HepG2 (cell line): ENCODE data around the gene KMT2B. TPM values are rescaled to one million over a fixed set of nuclear protein-coding genes. Genes with fewer than 3 reads are reported as not detected.

Experiments
- CEBPG ChIP-seq: IDR thresholded peaks from 2 replicates; pipeline ENCODE4 v1.6.1; 2016
- FOXA3 ChIP-seq: IDR thresholded peaks from 2 replicates; pipeline ENCODE4 v1.6.1; 2016; ENCODE audit warnings: missing genetic modification reagents, missing compliant biosample characterization
- MAZ ChIP-seq, 2 experiments: sonication (generic) in 1 of 2; formaldehyde crosslinking in 1 of 2; IDR thresholded peaks; 2 replicates each; pipeline versions ENCODE4 v1.5.0 to v1.6.1; 2012 to 2020; ENCODE audit warnings: low read depth in 2 of 2, mild to moderate bottlenecking in 2 of 2, borderline replicate concordance in 1 of 2, improper control_type of control experiment in 1 of 2, low read length in 1 of 2, missing genetic modification reagents in 1 of 2, moderate library complexity in 1 of 2
- MIXL1 ChIP-seq: IDR thresholded peaks from 2 replicates; pipeline ENCODE4 v1.6.1; 2016
- MYNN ChIP-seq: sonication (generic); formaldehyde crosslinking; IDR thresholded peaks from 2 replicates; pipeline ENCODE4 v1.4.0; 2020; ENCODE audit warnings: mild to moderate bottlenecking, low read depth, missing genetic modification reagents
- NFRKB ChIP-seq: fragments of 450-650 bp; IDR thresholded peaks from 2 replicates; pipeline ENCODE4 v1.6.1; 2017
- RCOR2 ChIP-seq: IDR thresholded peaks from 2 replicates; pipeline ENCODE4 v1.6.1; 2016; ENCODE audit warnings: missing biosample characterization, missing genetic modification reagents
- SCMH1 ChIP-seq: sonication (generic); formaldehyde crosslinking; IDR thresholded peaks from 2 replicates; pipeline ENCODE4 v1.9.0; 2021; ENCODE audit warnings: missing genetic modification reagents, mild to moderate bottlenecking, borderline replicate concordance
- SRF ChIP-seq: IDR thresholded peaks from 2 replicates; pipeline ENCODE4 v1.6.1; 2011; ENCODE audit warnings: mild to moderate bottlenecking, low read depth, low read length, moderate library complexity
- ZBTB49 ChIP-seq: sonication (generic); formaldehyde crosslinking; IDR thresholded peaks from 2 replicates; pipeline ENCODE4 v1.4.0; 2020; ENCODE audit warnings: missing genetic modification reagents, borderline replicate concordance
- ZNF383 ChIP-seq: sonication (generic); formaldehyde crosslinking; IDR thresholded peaks from 2 replicates; pipeline ENCODE4 v1.4.0; 2020; ENCODE audit warnings: missing genetic modification reagents, mild to moderate bottlenecking, borderline replicate concordance
- ZNF407 ChIP-seq: sonication (generic); formaldehyde crosslinking; IDR thresholded peaks from one replicate; pipeline ENCODE4 v1.5.1; 2020; ENCODE audit warnings: mild to moderate bottlenecking, missing genetic modification reagents; ENCODE audit errors: not compliant biosample characterization
- ZNF570 ChIP-seq: sonication (generic); formaldehyde crosslinking; IDR thresholded peaks from 2 replicates; pipeline ENCODE4 v1.4.0; 2020; ENCODE audit warnings: mild to moderate bottlenecking, missing genetic modification reagents, borderline replicate concordance
- polyA plus RNA-seq, 8 experiments: library from polyadenylated mRNA; depleted of rRNA in 3 of 8; stranded (reverse) in 7 of 8; unstranded in 1 of 8; fragments of >200 nt; fragmentation: Illumina TruSeq in 4 of 8; extraction: Trizol in 4 of 8; gene quantifications; 2 replicates each; pipeline versions ENCODE4 v1.2.1 to v1.2.3, GENCODE V29; 2011 to 2016; ENCODE audit warnings: low read depth in 4 of 8, missing spikeins in 1 of 8, mixed read lengths in 1 of 8; ENCODE audit not compliant: insufficient read depth in 1 of 8
- total RNA-seq, 5 experiments: library from RNA; depleted of rRNA; stranded (reverse); fragments of >200 nt; fragmentation: Illumina TruSeq; extraction: Trizol; gene quantifications; 2 replicates each; pipeline ENCODE4 v1.2.3, GENCODE V29; 2016; ENCODE audit warnings: low read depth in 1 of 5
- TF ChIP-seq, protein P1 (sequence below): IDR thresholded peaks from 2 replicates; pipeline ENCODE4 v1.6.1; 2016; ENCODE audit warnings: control low read depth

KMT2B gene
- total and polyA plus RNA-seq, 2 of the 13 experiments (the other 11 are each of a cell fraction or from before 2014, with no cell fraction given), result 6.2 to 16.9 TPM

DNA sequence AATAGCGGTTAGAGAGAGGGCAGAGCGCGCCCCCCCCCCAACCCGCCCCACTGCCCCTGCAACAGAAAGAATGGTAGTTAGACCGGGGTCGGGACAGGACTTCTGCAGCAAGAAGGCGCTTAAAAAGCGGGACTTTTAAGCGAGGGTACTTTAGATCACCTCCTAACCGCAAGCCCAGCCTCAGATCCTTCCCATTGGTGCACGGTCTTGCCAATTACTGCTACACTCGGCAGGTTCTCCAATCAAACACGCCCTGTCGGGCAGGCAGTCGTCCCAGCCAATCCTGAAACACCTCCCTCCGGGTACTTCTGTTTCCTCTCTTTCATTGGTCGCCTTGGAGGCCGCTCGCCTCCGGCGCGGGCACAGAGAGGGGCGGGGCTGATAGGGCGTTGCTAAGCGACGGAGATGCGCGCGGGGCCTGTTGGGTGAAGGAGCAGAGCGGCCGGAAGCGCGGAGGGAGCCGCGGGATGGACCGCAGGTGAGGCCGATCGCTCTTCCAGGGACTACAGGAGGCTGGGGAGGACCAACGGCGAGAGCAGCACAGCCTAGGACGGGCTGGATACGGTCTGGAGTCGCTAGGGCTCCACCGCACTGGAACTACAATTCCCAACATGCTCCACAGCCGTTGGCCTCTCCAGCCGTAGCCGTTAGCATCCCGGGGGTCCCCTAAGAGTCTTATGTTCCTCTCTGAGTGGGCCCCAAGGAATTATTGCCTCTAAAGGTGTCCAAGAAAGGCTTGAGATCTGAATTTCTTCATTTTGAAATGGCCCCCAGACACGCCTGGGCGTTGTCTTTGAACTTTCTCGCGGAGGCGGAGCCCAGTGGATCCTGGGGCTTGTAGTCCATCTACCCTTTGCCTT lies 40.2 kb downstream of the KMT2B start, which contains the start of gene PROSER3 (continued):
- no peak for TF ChIP-seq ZNF407 (CRISPR knock-in tag)
- TF ChIP-seq MAZ (IDR thresholded peaks at IDR 0.05; ENCODE audit: borderline replicate concordance, low read depth, low read length), result no peak
- TF ChIP-seq MAZ (CRISPR knock-in tag; IDR thresholded peaks at IDR 0.05; ENCODE audit: low read depth), result no peak
- TF ChIP-seq CEBPG (CRISPR knock-in tag), result no peak; the same call in 1 of the 2 replicates
- no peak for TF ChIP-seq ZBTB49 (CRISPR knock-in tag)
- no peak; the same call in 1 of the 2 replicates for TF ChIP-seq MIXL1 (CRISPR knock-in tag)
- TF ChIP-seq, protein P1, sequence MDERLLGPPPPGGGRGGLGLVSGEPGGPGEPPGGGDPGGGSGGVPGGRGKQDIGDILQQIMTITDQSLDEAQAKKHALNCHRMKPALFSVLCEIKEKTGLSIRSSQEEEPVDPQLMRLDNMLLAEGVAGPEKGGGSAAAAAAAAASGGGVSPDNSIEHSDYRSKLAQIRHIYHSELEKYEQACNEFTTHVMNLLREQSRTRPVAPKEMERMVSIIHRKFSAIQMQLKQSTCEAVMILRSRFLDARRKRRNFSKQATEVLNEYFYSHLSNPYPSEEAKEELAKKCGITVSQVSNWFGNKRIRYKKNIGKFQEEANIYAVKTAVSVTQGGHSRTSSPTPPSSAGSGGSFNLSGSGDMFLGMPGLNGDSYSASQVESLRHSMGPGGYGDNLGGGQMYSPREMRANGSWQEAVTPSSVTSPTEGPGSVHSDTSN (CRISPR knock-in tag), result peak; percentile 93
- no peak for TF ChIP-seq MYNN (CRISPR knock-in tag)
- no peak for TF ChIP-seq NFRKB
- no peak; the same call in 1 of the 2 replicates for TF ChIP-seq FOXA3 (CRISPR knock-in tag)
- TF ChIP-seq RCOR2 (CRISPR knock-in tag), result no peak
- TF ChIP-seq ZNF383 (CRISPR knock-in tag), result no peak
- no peak for TF ChIP-seq SCMH1 (CRISPR knock-in tag)
- TF ChIP-seq ZNF570 (CRISPR knock-in tag), result no peak
- TF ChIP-seq SRF, result no peak
